Lower lobe of right lung (tissue), 2 donors: ENCODE results near the gene ARNT2. TPM values are rescaled to one million over a fixed set of nuclear protein-coding genes. Genes with fewer than 3 reads are reported as not detected.

Experiments
- ATAC-seq, 2 donors: fragments of 200-7000 bp; cut with Tn5 transposase; one replicate each; pipeline ENCODE4 v1.9.1; 2020 to 2022; ENCODE audit warnings: mild to moderate bottlenecking in 2 of 2, moderate library complexity in 2 of 2
- DNase-seq: peaks from one replicate; pipeline ENCODE4 v3.0.0-alpha.2; 2020
- H3K27ac ChIP-seq: fragments of 200-600 bp; one replicate; pipeline ENCODE4 v1.8.0; 2022
- H3K27me3 ChIP-seq: fragments of 200-600 bp; one replicate; pipeline ENCODE4 v1.8.0; 2022; ENCODE audit warnings: low read depth
- H3K36me3 ChIP-seq: fragments of 200-600 bp; one replicate; pipeline ENCODE4 v1.8.0; 2022; ENCODE audit warnings: mild to moderate bottlenecking
- H3K4me1 ChIP-seq: fragments of 200-600 bp; one replicate; pipeline ENCODE4 v1.8.0; 2022
- H3K4me3 ChIP-seq: fragments of 200-600 bp; one replicate; pipeline ENCODE4 v1.8.0; 2022; ENCODE audit warnings: mild to moderate bottlenecking
- H3K9me3 ChIP-seq: fragments of 200-600 bp; one replicate; pipeline ENCODE4 v1.8.0; 2022
- intact Hi-C: fragments of 100-400 bp; cut with DNase I; formaldehyde crosslinking; loops from one replicate; pipeline ENCODE4 v1.11.0; 2022
- total RNA-seq: library from RNA; stranded (reverse); fragmentation: NEBNext Ultra II Directional; extraction: Animal tissue kit (Norgen Biotek cat#: 25700); gene quantifications from one replicate; pipeline ENCODE4 v1.2.1, GENCODE V29; 2021
- TF ChIP-seq, protein P1 (sequence below): fragments of 200-600 bp; IDR thresholded peaks from one replicate; pipeline ENCODE4 v1.8.0; 2022; ENCODE audit warnings: antibody characterized with exemption, mild to moderate bottlenecking
- donor health status: DM: no; HTN: yes; CAD: no; lungs with severe emphysema.

ARNT2 gene
- total RNA-seq, 1 donor from 2014 or later: 11.4 TPM

DNA sequence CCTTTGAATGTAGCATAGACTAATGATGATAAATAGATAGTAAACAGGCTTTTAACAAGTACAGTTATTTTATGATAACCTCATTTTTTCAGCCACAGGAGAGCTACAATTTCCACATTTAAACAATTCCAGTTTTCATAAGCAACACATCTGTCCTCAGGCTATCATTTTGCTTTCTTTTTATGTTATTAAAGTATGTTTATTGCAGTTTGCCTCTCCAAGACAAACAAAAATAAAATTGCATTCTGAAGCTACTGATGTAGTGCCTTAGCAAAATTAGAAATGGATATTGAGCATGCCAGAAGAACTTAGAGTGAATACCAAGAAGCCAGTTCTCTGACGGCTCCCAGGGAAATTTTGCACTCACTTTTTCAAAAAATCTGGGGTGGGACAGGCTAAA lies 150.4 kb downstream of the ARNT2 start:
- Histone ChIP-seq H3K27ac (no peak overlapping the region), H3K4me3 (no peak overlapping the region), H3K9me3 (no peaks in the 10 kb centered on the region), H3K4me1 (peaks cover 45% of the 10 kb centered on the region), H3K27me3 (no peaks in the 10 kb centered on the region), H3K36me3 (no peaks in the 10 kb centered on the region)
- TF ChIP-seq, protein P1, sequence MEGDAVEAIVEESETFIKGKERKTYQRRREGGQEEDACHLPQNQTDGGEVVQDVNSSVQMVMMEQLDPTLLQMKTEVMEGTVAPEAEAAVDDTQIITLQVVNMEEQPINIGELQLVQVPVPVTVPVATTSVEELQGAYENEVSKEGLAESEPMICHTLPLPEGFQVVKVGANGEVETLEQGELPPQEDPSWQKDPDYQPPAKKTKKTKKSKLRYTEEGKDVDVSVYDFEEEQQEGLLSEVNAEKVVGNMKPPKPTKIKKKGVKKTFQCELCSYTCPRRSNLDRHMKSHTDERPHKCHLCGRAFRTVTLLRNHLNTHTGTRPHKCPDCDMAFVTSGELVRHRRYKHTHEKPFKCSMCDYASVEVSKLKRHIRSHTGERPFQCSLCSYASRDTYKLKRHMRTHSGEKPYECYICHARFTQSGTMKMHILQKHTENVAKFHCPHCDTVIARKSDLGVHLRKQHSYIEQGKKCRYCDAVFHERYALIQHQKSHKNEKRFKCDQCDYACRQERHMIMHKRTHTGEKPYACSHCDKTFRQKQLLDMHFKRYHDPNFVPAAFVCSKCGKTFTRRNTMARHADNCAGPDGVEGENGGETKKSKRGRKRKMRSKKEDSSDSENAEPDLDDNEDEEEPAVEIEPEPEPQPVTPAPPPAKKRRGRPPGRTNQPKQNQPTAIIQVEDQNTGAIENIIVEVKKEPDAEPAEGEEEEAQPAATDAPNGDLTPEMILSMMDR: no peak
- DNase-seq (no peak), ATAC-seq (no peak)
- intact Hi-C loops: no loop called here

DNA sequence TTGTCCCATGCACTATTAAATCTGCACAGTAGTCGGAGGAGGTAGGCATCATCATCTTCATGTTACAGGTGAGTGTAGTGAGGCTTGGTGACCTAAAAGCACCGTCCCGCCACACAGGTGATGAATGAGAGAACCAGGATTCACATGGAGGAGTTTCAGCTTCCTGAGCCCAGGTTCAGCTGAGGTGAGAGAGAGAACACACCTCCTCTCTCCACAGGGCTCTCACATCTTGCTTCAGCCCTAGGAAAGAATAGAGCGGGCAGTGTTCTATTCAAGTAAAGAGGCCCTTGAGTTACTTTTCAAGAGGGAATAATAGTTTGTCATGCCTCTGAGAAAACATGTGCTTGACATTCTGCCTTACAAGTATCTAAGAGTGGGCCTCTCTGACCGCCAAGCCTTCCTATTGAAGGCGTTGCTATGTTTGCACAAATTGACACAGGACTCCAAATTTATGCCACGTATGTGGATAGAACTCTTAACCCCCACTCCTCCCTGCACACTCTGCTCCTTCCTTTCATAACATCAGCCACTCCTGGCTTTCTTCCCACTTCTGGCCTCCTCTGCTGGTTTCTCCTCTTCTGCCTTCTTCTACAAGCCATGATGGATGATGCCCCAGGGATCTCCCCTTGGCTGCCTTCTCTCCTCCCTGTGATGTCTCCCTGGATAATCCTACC lies 152.6 kb downstream of the ARNT2 start:
- ATAC-seq (peak; percentile 88 to 91), DNase-seq (peak; percentile 64)
- no peaks in the 10 kb centered on the region for H3K36me3 ChIP-seq
- TF ChIP-seq, protein P1: no peak
- H3K4me1 ChIP-seq: peaks cover 50% of the 10 kb centered on the region
- no peaks in the 10 kb centered on the region for H3K9me3 ChIP-seq
- no peak overlapping the region for H3K4me3 ChIP-seq
- intact Hi-C loops: no loop called here
- H3K27me3 ChIP-seq: no peaks in the 10 kb centered on the region
- peak overlapping the region; percentile 60 for H3K27ac ChIP-seq

DNA sequence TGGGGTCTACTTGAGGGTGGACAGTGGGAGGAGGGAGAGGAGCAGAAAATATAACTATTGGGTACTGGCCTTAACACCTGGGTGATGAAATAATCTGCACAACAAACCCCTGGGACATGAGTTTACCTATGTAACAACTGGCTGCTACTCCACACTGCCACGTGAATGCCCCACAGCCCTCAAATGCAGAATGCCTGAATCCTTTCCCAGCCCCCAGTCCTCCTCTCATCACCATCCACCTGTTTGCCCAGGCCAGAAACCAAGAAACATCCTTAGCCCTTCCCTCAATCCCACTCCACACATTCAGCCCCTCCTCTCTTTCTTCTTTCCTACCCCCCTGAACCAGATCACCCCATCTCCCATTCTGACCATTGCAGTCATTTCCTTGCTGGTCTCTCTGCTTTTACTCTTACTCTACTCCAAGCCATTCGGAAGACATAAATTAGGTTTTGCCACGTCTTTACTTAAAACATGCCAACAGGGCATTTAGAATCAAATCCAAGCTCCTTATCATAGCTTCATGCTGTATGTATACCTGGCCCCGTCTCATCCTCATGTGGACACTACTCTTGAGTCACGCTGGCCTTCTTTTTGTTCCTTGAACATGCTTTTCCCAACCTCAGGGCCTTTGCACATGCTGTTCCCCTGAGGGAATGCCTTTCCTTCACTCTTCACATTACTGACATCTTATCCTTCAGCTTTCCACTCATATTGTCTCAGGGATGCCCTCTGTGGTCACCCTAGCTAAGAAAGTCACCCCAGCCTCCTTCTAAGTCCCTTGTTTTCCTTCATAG lies 153.5 kb downstream of the ARNT2 start:
- DNase-seq: no peak
- peak overlapping the region; percentile 60 for H3K27ac ChIP-seq
- no peaks in the 10 kb centered on the region for H3K9me3 ChIP-seq
- no peaks in the 10 kb centered on the region for H3K36me3 ChIP-seq
- TF ChIP-seq, protein P1: no peak
- H3K27me3 ChIP-seq: no peaks in the 10 kb centered on the region
- ATAC-seq: no peak
- H3K4me3 ChIP-seq: no peak overlapping the region
- intact Hi-C loops: no loop called here
- peaks cover 53% of the 10 kb centered on the region for H3K4me1 ChIP-seq

DNA sequence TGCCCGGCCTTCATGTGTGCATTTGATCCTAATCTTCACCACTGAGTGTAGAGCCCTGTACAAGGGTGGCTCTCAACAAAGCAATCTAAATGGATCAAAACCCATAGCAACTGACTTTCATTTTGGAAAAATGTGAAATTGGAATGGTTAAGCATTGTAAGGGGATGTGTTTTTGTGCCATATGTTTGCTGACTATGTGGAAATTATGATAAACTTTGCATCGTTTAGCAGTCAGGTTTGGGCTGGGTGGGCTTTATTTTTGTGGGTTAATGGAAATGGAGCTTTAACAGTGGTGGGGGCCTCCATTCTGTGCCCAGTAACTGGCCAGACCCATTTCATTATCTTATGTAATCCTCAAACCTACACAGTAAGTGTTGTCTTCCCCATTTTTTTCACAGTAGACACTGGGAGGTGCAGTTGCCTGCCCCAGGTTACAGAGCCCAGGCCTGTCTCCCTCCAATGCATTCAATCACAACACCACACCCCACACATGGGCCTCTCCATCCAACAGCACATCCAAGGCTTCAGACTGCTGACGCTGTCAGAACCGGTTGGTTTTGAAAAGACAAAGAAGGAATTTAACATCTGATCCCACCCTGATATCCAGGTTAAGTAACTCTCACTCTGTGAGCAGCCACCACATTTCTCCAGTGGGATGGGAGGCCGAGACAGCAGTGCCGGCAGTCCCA lies 154.6 kb downstream of the ARNT2 start:
- H3K36me3 ChIP-seq: no peaks in the 10 kb centered on the region
- no peaks in the 10 kb centered on the region for H3K9me3 ChIP-seq
- no peak for DNase-seq
- ATAC-seq: peak; percentile 13 to 50
- H3K27me3 ChIP-seq: no peaks in the 10 kb centered on the region
- H3K4me1 ChIP-seq: peaks cover 55% of the 10 kb centered on the region
- peak overlapping the region; percentile 71 for H3K27ac ChIP-seq
- no peak overlapping the region for H3K4me3 ChIP-seq
- TF ChIP-seq, protein P1: no peak
- intact Hi-C loops: no loop called here

DNA sequence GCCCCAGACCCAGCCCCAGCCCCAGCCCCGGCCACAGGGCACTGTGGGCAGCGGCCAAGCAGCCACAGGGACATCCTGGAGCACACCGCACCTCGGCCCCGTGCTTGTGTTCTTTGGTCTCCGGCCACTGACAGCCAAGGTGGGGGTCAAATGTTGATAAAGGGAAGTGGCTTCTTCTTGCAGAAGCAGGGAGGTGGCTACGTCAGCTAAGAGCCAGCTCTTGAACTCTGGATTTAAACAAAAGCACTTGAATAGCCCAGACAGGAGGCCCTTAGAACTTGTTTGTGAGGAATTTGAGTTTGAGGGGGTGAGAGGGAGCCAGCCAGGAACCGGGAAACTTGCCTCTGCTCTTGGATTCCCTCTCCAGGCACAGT lies 155.1 kb downstream of the ARNT2 start:
- DNase-seq (peak; percentile 83), ATAC-seq (peak; percentile 72 to 75)
- H3K27me3 ChIP-seq: no peaks in the 10 kb centered on the region
- peak overlapping the region; percentile 71 for H3K27ac ChIP-seq
- intact Hi-C loops: no loop called here
- peaks cover 56% of the 10 kb centered on the region for H3K4me1 ChIP-seq
- H3K36me3 ChIP-seq: no peaks in the 10 kb centered on the region
- no peak overlapping the region for H3K4me3 ChIP-seq
- no peaks in the 10 kb centered on the region for H3K9me3 ChIP-seq
- TF ChIP-seq, protein P1: no peak
